Measurements from ENCODE around the gene ITLN1.
"Not testable (repeated sequence)": the region's sequence is repeated elsewhere in the genome, so short reads cannot be mapped to it uniquely, and the experiment has no call there.

The ITLN1 gene

DNA sequence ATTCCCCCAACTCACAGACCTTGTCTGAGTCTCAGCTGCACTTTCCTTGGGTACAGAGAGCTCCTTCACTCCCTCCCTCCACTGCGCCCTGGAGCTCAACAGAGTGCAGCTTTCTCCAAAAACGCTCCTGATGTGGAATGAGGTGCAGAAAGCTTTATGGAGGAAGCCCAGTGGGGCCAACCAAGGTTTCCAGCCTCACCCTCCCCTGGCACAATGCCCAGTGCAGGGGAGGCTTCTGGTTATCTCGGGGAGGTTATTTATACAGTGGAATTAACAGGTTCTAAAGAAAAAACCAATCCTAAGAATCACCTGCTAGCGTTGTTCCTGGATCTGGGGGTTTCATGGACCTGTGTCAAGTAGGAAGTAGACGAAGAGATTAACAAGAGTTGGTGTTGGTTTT is at the start of gene ITLN1:
Gene ITLN1, minus strand, starts transcription at position 139 of the 400 bp plus-strand sequence. CDS start 303 bp downstream, outside the sequence.
- no peak within 1 kb of the TSS for H3K27ac ChIP-seq
- TF ChIP-seq, protein P1, sequence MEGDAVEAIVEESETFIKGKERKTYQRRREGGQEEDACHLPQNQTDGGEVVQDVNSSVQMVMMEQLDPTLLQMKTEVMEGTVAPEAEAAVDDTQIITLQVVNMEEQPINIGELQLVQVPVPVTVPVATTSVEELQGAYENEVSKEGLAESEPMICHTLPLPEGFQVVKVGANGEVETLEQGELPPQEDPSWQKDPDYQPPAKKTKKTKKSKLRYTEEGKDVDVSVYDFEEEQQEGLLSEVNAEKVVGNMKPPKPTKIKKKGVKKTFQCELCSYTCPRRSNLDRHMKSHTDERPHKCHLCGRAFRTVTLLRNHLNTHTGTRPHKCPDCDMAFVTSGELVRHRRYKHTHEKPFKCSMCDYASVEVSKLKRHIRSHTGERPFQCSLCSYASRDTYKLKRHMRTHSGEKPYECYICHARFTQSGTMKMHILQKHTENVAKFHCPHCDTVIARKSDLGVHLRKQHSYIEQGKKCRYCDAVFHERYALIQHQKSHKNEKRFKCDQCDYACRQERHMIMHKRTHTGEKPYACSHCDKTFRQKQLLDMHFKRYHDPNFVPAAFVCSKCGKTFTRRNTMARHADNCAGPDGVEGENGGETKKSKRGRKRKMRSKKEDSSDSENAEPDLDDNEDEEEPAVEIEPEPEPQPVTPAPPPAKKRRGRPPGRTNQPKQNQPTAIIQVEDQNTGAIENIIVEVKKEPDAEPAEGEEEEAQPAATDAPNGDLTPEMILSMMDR (conservative IDR thresholded peaks at IDR 0.05) = no peak

DNA sequence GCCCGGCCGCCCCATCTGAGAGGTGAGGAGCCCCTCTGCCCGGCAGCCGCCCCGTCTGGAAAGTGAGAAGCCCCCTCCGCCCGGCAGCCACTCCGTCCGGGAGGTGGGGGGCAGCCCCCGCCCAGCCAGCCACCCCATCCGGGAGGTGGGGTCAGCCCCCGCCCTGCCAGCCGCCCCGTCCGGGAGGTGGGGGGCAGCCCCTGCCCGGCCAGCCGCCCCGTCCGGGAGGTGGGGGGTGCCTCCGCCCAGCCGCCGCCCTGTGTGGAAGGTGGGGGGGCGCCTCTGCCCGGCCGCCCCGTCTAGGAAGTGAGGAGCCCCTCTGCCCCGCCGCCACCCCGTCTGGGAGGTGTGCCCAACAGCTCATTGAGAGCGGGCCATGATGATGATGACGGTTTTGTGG is 48.3 kb upstream of the ITLN1 start:
- not testable (repeated sequence) for H3K27ac ChIP-seq

DNA sequence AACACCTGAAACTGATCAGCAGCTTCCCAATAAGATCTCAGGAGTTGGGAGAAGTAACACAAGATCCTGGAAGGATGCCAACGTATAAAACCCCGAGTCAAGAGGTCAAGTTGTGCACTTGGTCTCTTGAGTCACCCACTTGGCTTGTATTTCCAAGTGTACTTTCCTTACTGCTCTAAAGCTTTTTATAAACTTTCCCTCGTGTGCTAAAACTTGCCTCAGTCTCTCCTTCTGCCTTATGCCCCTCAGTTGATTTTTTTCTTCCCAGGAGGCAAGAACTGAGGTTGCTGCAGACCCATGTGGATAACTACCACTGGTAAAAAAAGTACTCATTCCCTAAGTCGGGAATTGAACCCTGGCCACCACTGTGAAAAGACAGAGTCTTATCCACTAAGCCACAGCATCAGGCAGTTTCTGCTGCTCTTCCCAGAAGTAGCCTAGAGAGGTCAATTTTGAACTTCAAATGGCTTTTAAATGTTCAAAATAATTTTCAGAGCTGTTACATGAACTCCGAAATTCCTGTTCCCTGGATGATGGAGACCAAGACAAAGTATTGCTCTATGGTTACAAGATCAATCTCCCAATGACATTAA is 40.8 kb upstream of the ITLN1 start:
- H3K27ac ChIP-seq = no peak overlapping the region
- TF ChIP-seq, protein P1 (conservative IDR thresholded peaks at IDR 0.05) = no peak

DNA sequence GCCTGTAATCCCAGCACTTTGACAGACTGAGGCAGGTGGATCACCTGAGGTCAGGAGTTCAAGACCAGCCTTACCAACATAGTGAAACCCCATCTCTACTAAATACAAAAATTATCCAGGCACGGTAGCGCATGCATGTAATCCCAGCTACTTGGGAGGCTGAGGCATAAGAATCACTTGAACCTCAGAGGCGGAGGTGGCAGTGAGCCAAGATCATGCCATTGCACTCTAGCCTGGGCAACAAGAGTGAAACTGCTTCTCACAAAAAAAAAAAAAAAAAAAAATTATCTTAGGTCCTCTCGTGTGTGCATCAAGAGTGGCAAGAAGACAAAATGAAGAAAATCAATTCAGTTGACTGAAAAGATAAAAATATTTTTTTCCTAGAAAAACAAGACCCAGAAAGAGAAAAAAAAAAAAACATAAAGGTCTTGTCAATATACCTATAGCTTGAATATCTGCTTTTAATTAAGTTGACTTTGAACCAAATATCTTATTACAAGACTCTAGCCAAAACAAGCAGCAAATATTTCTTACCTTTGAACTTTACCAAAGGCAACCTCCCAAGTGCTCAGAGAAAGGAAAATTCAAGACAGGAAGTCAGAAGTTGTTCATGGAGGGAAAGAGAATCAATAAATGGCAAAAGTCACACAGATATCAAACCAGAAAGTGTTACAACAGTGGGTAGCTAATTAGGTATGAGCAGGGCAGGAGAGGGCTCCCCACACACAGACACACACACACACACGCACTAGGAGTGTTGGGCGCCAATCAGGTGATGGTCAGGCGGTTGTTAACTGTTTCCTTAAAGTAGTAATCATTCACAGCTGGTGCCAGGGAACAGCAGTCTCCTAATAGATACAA is 40.0 kb upstream of the ITLN1 start:
- H3K27ac ChIP-seq = no peak overlapping the region
- TF ChIP-seq, protein P1 (conservative IDR thresholded peaks at IDR 0.05) = no peak

DNA sequence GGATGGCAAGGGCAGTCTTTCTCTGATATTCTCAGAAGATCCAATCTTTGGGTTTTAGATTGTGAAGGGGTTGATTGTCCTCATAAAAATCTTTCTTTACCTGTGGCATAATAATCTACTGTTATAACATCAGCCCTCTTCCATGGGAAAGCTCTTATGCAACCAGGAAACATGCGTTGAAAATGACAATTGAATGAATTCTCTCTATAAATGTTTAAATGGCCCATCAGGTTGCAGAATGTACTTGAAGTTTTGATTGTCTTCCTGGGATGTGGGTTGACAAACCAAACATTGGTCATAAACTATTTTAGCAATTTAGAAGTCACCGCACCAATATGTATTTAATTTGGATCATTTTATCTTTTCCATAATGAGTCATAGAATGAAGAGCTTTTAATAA is 31.7 kb upstream of the ITLN1 start:
- H3K27ac ChIP-seq = no peak overlapping the region
- TF ChIP-seq, protein P1 (conservative IDR thresholded peaks at IDR 0.05) = no peak

DNA sequence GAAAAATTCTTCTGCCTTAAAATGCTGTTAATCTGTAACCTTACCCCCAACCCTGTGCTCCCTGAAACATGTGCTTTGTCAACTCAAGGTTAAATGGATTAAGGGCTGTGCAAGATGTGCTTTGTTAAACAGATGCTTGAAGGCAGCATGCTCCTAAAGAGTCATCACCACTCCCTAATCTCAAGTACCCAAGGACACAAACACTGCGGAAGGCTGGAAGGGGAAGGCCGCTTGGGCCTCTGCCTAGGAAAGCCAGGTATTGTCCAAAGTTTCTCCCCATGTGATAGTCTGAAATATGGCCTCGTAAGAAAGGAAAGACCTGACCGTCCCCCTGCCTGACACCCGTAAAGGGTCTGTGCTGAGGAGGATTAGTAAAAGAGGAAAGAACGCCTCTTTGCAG is 28.2 kb upstream of the ITLN1 start:
- not testable (repeated sequence) for H3K27ac ChIP-seq

DNA sequence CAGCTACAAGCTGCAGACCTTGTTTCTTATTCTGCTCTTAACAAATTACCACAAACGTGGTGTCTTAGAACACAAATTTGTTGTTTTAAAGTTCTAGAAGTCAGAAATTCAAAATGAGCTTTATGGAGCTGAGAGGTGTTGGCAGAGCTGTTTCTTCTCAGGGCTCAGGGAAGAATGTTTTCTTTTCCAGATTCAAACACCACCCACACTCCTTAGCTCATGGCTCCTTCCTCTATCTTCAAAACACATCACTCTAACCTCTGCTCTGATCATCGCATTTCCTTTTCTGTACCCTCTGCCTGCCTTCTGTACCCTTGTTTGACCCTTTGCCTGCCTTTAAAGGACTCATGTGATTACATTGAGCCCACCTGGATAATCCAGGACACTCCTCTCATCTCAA is 26.9 kb upstream of the ITLN1 start:
- no peak overlapping the region for H3K27ac ChIP-seq
- TF ChIP-seq, protein P1 (conservative IDR thresholded peaks at IDR 0.05) = no peak

DNA sequence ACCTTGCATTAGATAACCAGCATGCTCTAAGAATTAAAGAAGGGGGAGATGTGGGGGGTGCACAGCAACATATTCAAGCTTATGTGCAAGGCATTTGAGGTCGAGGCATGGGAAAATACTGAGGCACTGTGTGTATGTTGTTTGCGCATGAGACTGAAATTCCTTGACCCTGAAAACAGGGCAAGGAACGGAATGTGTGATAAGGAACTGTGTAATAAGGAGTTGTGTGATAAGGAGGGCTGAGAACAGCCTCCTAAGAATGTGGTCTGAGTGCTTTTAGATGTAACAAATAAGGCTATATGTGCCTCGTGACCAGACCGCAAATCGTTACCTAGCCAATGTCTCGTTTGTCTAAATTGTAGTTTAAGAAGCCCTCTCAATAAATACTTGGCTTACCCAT is 26.5 kb upstream of the ITLN1 start:
- H3K27ac ChIP-seq = no peak overlapping the region
- TF ChIP-seq, protein P1 (conservative IDR thresholded peaks at IDR 0.05) = no peak

Data from VCaP (cell line).